GM19328 (cell line): ENCODE data around the gene ADAMTS17.

Experiments used
- ATAC-seq: cut with Tn5 transposase; IDR thresholded peaks from one replicate; pipeline ENCODE4 v1.9.1; 2021; ENCODE audit warnings: mild to moderate bottlenecking, moderate library complexity; ENCODE audit not compliant: unreplicated experiment

The ADAMTS17 gene

DNA sequence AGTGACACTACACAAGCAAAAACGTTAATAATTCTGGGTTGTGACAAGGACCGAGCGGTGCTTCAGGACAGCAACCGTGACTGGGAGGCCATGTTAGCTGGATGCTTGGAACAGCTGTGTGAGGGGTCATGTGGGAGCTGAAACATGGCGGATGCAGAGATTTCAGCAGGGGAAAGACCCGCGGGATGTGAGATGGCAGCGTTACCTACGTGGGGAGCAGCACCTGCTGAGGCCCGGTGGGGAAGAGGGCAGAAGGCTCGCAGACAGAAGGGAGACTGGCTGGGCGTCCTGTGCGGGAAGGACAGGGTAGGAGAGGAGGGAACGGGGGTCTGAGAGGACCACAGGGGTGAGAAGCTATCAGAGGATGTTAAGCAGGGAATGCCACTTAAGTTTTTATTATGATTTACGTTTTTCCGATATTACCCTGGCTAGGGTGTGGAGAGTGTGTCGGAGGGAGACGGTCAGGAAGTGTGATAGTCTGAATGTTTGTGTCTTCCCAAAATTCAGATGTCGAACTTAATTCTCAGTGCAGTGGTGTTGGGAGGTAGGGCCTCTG lies 379.7 kb downstream of the ADAMTS17 start:
- ATAC-seq: no peak

DNA sequence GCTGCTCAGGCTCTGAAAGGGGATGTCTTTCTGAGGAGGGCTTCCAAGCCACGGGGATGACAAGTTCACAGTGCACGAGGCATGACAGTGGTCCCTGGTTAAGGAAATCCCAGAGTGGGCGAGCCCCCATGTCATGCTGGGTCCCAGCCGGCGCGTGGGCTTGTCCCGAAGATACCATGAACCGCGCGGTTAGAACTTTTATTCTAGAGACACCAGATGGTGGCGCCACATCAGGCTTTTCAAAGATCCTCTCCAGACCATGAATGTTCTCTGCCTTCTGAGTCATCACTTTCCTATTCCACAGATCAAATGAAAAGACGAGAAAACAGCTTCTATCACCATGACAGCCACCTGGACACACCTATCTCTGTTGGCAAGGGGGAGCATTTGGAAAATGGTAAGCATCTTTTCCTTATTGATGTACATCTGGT lies 380.7 kb downstream of the ADAMTS17 start:
- ATAC-seq: no peak

DNA sequence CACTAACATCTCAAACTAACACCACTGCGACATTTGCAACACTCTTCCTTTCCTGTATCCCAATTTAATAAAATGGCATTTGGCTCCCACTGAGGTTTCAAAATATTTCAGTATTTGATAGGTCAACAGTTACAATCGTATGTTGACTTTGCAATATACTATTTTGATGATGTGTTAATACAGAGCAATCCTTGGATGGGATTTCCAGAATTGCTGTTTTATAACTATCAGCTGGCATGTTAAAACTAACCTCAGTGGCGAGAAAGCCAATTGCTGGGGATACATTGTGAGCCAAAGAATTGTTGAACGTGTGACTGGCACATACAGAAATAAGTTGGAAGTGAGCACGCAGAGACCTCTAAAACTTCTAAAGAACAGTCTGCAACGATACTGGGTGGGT lies 382.4 kb downstream of the ADAMTS17 start:
- no peak for ATAC-seq

DNA sequence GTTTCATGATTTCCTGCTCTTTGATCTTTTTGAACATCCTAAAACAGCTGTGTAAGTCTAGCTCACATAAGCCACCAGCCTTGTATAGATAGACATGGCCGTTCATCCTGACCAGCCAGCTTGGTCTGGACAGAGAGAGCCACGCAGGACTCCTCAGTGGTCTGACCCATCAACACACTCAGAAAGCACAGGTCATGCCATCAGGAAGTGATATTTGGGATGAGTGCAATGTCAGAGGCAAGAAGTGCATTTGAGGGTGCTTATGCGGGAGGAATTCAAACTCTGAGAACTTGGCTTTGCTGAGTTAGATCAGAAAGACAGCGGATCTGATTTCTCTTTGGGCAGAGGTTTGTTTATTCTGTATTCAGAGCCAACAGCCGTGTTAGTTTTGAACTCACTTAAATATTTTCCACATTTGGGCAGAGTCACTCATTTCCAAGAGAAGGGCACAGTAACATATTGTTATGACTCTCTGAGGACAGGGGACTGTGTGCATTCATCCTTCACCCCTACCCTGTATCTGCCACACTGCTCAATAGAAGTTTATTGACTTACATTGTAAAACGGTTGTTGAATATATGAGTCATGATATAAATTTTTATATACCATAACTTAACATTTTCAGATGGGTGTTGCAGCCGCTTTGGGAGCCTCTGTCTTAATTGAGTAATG lies 383.2 kb downstream of the ADAMTS17 start:
- no peak for ATAC-seq

- no peak for ATAC-seq
These were observed 384.1 kb downstream of the ADAMTS17 start for GRCh38 chr15:99957642-99958013.

DNA sequence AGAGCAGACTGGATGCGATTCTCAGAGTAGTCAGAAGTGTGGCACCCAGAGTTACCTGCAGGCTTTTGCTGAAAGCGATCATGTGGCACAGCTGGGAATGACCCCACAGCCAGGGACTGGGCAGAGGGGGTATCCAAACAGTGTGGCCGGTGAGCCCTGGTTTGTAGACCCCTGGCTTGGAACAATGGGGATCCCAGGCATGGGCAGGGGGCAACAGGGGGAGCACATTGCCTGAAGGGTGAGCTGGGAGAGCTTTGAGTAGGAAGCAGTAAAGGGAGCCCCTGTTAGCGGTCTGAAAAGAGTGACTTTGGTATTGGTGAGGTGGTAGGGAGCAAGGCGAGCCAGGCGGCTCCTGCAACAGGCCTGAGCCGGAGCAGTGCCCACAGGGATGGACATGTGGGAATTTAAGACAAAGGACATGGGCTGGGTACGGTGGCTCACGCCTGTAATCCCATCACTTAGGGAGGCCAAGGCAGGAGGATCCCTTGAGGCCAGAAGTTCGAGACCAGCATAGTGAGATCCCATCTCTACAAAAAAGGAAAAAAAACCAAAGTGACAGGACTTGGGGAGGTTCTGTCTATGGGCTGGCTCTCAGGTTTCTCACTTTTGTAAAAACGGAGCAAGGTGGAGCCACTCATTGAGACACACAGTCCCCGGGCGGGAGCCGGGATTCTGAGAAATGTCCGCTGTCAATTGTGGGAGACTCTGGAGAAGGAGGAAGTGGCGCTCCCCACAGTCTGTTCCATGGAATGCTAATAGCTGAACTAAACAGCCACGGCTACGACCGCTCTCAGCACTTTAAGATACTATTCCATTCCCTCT lies 384.7 kb downstream of the ADAMTS17 start:
- no peak for ATAC-seq

DNA sequence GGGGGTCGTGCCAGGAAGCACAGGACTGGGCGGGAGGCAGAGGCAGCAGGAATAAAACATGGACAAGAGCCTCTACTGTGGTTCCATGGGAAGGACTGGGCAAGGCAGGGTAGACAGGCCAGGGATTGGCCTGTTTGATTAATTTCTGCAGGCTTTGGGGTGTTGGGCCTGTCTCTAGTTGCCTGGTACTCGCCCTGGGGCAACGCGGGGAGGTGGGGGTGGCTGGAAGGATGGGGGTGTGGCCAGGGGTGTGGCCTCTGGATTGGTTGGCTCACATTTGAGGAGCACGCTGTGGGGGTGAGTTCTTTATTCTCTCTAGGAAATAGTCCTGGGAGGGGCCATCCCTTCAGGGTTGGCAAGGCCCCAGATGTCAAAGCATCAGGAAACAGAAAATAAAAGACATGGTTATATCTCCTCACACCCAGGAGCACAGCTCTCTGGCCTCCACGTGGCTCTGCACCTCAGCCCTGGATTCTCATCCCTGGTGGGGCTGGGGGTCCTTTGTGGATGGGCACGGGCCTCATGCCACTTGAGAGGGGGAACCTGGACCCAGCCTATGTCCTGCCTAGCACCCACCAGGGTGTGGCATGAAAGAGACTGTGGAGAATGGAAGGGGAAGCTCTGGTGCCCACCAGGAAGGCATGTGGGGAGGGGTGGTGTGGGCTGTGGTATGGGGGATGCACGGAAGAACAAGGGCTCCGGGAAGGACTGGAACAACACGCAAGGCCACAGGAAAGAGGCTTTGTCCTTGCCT lies 385.6 kb downstream of the ADAMTS17 start:
- ATAC-seq: no peak

- no peak for ATAC-seq
These were observed 386.2 kb downstream of the ADAMTS17 start for GRCh38 chr15:99955532-99955931.

DNA sequence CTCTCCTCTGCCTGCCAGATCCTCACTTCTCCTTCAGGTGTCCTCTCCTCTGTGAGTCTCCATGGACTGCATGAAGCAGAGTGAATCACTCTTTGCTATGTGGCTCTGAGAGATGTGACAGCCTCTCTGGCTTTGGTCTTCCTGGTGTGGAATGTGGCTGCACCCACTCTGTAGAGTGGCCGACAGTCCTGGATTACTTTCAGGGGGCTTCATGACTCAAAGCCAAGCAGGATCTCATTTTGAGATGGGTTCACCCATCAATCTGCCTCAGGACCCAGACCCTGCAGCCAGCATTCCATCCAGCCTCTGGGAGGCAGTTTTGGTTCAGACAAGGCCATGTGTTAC lies 386.6 kb downstream of the ADAMTS17 start:
- no peak for ATAC-seq

GRCh38 chr15:99954361-99955180 lies 387.2 kb downstream of the ADAMTS17 start:
- no peak for ATAC-seq

GRCh38 chr15:99953886-99954285 lies 387.9 kb downstream of the ADAMTS17 start:
- ATAC-seq: no peak

- no peak for ATAC-seq
These were observed 390.3 kb downstream of the ADAMTS17 start for GRCh38 chr15:99951511-99951910.

- ATAC-seq: no peak
These were observed 397.6 kb downstream of the ADAMTS17 start for GRCh38 chr15:99944131-99944530.

DNA sequence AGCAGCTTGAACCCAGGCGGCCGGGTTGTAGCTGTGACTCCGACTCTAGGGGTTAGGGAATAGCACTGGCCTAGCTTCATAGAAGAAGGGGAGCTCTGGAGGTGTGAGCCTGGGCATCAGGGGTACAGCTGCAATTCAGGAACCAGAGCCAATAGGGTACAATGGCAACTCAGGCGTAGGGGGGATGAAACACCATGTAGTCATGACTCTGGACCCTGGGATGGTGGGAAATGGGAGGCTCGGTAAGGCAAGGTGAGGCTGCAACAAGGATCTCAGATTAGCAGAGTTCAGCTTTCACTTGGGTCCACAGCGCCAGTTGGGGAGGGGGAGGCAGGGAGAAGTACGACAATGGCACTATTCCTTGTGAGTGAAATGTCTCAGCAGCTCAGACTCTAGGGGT lies 398.3 kb downstream of the ADAMTS17 start:
- no peak for ATAC-seq

DNA sequence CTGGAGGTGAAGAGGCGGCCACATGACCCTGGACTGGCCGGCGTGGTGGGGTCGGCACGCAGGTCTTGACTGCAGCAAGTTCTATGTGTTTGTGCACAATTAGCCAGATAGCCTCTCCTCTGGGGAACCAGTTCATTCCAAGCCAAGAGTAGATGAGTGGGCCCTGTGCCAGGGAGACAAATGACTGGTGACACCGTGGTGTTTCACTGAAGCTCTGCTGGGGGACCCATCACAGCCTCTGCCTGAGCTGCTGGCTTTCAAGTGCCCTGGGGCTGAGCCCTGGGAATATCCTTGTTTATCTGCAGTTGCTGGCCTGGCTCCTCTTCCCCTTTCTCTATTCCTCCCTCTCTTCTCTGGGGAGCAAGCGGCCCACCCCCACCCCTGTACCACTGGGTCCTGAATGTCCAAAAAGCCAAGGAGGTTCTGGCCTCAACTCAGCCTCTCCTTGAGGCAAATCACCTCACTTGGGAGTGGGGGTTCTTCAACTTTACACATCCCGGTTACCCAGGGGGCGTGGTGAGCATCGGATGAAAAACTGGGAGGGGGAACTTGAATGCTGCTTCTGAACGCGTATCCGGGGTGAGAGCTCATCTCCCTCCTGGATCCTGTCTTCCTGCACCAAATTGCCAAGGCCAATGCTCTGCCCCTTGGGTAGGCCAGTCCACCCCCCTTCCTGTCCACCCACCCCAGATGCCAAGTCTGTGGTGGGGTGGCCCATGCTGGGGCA lies 408.9 kb downstream of the ADAMTS17 start:
- no peak for ATAC-seq

GRCh38 chr15:99931703-99932603 lies 409.8 kb downstream of the ADAMTS17 start:
- ATAC-seq: no peak

DNA sequence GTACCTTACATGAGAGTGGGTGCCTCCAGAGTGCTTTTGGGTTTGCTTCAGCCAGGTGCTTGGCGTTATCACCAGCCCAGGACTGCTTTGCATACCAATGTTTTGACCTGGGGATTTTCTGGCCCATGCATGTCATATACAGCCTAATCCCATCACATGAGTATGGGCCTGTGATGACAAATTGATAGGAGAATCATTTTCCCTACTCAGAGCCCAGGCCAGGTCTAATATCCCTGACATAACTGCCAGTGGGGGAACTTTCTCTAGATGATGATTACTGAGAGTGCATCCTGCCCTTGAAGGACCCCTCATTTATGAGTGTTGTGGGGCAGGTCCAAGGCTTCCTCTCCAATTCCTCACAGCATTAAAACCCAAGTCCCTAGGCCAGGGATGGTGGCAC lies 411.1 kb downstream of the ADAMTS17 start:
- no peak for ATAC-seq

GRCh38 chr15:99929266-99929665 lies 412.5 kb downstream of the ADAMTS17 start:
- ATAC-seq: no peak

- ATAC-seq: peak; percentile 93
These were observed 413.3 kb downstream of the ADAMTS17 start for GRCh38 chr15:99928429-99928981.
